NCI-H748 (cell line): ENCODE measurements around the gene LRRC17.
"Not testable (repeated sequence)": the region's sequence is repeated elsewhere in the genome, so short reads cannot be mapped to it uniquely, and the experiment has no call there.

ENCODE experiments used
- DNase-seq: peaks from one replicate; lab custom pipeline; 2025; ENCODE audit not compliant: unreplicated experiment; lab: John Stamatoyannopoulos, UW

The LRRC17 gene

DNA sequence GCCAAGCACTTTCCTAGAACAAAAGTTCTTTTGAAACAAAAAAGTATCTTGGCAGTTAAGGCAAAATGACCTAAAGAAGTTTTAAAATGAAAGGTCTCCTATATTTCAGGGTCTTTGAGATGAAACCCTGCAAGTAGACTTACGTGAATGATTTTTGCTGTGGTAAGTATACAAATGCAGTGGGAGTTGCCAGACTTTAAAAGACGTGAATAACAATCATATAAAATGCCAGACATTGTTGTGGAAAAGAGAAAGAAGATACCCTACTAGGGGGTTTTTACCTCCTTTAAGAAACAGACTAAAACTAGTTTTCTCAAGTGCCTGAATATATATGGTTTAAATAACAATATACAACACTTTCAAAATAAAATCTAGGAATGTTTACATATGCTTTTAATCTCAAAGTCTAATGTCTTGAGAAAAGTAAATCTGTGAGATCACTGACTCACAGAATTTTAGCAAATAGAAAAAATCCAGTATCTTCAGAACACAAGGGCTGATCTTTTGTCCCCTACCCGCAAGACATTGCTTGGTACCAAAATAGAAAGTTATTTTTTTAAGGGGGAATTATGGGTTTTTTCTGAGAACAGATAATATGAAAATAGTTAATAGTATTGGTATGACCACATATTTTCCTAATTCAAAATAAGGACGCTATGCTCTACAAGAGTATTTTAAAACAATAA, 29.5 kb downstream of the LRRC17 start:
- DNase-seq: no peak

- DNase-seq: no peak
Observed at GRCh38 chr7:102942868-102943267, 30.1 kb downstream of the LRRC17 start.

DNA sequence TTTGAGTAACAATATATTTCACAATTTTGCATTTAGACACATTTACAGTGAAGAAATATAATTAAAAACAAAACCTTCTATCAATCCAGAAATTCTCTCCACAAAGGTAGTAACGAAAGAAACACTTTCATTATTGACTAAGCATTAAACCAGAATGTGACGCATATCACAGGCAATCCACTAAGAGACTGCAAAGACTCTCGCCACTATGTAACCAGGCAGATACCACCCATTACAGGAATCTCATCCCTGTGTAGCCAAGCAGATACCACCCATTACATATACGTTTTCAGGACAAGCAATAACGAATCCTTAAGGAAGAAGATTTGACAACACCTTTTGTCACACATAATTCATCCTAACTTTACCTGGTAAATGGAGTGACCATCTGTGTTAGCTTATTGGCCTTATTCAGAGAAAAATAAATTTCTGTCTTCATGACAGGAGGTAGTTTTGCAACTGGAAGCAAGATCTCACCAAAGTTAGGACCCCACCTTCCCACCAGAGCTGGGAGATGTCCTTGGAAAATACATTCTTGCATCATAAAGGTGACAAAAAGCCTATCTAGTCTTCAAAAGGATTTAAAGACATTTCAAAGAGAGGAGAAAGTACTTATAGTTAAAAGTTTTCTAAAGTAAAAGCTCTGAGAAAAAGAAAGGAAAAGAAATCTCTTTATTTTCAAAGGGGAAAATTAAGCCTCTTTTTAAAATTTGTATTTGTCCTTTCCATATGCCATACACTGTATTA, 30.8 kb downstream of the LRRC17 start:
- no peak for DNase-seq

DNA sequence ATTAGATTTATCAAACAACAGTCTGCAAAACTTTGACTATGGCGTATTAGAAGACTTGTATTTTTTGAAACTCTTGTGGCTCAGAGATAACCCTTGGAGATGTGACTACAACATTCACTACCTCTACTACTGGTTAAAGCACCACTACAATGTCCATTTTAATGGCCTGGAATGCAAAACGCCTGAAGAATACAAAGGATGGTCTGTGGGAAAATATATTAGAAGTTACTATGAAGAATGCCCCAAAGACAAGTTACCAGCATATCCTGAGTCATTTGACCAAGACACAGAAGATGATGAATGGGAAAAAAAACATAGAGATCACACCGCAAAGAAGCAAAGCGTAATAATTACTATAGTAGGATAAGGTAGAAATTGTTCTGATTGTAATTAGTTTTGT, 31.4 kb downstream of the LRRC17 start:
- no peak for DNase-seq

DNA sequence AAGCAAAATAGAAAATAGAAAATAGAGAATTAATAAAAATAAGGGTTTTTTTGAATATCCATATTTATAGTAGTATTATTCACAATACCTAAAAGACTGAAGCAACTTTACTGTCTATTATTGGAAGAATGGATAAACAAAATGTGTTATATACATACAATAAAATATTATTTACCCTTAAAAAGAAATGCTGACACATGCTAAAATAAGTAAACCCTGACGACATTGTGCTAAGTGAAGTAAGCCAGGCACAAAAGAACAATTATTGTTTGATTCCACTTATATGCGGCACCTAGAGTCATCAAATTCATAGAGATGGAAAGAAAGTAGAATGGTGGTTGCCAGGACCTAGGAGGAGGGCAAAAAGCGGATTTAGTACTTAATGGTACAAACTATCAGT, 39.0 kb downstream of the LRRC17 start:
- DNase-seq: no peak

- no peak for DNase-seq
Observed at GRCh38 chr7:102953406-102953805, 40.6 kb downstream of the LRRC17 start.

DNA sequence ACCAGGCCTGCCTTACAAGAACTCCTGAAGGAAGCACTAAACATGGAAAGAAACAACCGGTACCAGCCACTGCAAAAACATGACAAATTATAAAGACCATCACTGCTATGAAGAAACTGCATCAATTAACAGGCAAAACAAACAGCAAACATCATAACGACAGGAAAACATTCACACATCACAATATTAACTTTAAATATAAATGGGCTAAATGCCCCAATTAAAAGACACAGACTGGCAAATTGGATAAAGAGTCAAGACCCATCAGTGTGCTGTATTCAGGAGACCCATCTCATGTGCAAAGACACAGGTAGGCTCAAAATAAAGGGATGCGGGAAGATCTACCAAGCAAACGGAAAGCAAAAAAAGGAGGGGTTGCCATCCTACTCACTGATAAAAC, 41.6 kb downstream of the LRRC17 start:
- DNase-seq: not testable (repeated sequence)

DNA sequence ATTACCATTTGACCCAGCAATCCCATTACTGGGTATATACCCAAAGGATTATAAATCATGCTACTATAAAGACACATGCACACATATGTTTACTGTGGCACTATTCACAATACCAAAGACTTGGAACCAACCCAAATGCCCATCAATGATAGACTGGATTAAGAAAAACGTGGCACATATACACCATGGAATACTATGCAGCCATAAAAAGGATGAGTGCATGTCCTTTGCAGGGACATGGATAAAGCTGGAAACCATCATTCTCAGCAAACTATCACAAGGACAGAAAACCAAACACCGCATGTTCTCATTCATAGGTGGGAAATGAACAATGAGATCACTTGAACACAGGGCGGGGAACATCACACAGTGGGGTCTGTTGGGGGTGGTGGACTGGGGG, 45.2 kb downstream of the LRRC17 start:
- DNase-seq: not testable (repeated sequence)

- DNase-seq: not testable (repeated sequence)
Observed at GRCh38 chr7:102961993-102962392, 49.2 kb downstream of the LRRC17 start.

DNA sequence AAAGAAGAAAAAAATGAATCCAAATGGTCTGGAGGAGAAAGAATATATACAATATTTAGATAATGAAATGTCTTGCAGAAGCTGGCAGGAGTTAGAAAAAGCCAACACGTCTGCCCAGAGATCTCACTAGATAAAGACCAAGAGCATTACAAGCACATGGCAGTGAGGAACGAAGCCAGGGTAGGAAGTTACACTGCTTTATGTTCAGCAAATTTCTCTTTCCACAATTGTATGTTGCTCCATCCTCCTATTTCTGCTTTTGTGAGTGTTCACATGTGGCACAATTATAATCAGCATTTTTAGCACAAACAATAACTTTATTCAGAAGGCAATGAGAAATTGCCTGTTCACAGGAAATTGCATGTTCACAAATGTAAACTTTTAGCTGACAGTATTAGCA, 53.7 kb downstream of the LRRC17 start:
- no peak for DNase-seq

- DNase-seq: no peak
Observed at GRCh38 chr7:102967798-102968197, 55.0 kb downstream of the LRRC17 start.

DNA sequence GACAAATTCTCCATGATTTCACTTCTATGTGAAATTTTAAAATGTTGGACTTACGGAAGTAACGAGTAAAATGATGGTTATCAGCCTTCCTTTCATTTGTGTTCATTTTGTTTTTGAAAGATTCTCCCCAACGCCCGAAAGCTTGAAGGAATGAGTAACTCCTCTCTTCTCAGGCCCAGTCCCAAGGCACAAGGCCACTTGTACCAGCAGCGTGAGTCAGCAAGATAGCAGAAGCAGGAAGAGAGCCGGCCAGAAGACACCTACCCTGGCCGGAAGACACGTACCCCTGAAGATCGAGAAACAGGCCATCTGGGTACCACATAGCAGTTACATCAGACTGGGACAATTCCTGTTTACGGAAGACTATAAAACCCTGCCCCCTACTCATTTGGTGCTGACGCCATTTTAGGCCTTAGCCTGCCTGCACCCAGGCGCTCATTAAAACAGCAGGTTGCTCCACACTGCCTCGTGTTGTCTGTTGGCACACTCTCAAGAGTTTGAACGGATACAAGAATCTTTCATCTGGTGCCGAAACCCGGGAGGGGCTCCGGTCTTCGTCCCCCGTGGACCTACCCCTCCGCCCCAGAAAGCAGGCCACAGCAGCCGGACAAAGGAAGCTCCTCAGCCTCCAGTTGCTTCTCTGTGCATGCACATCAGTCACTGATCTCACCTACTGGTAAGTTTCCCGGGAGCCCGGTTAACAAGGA, 60.4 kb downstream of the LRRC17 start:
- DNase-seq: no peak

DNA sequence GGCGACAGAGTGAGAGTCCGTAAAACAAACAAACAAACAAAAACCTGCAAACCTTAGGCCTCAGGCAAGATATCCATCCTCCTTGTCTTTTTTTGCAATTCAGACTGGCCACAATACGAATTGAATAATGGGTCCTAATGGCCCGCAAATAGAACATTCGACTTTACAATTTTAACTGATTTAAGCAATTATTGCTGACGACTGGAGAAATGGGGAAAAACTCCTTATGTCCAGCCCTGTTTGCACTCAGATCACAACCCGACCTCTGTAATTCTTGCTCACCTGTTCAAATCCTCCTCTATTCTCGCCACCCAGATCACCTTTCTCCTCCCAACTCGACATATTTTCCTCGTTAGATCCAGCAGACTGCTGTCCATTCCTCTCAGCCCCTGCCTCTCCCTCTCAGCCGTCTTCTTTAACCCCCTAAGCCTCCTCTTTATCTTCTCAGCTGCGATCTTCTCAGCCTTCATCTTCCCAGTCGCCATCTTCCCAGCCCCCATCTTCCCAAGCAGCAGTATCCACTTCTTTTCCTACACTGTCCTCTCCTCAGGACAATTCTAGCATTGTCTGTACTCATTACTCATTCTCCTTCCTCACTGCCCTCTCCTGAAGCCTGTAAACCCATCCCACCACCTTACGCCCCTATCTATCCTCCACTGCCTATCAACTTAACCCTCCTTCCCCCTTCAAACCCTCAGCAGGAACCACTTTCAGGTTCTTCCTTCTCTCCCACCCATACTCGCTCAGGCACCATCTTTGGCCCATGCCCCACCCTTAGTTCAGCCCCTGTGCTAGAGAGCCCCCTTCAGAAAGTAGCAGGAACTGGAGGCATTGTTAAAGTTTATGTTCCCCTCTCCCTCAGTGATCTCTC, 61.8 kb downstream of the LRRC17 start:
- DNase-seq: peak; percentile 3

DNA sequence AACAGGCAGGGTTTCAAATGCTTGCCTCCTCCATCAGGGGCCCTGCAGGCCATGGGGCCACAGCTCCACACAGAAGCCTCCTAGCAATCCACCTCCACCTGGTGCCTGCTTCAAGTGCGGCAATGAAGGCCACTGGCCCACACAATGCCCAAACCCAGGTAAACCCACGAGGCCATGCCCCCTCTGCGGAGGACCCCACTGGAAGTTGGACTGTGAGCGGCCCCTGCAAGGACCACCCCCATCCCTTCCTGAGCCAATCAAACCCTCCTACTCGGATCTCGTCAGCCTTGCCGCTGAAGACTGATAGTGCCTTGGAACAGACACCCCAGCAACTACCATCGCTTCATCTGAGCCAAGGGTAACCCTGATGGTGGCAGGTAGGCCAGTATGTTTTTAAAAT, 63.1 kb downstream of the LRRC17 start:
- no peak for DNase-seq

DNA sequence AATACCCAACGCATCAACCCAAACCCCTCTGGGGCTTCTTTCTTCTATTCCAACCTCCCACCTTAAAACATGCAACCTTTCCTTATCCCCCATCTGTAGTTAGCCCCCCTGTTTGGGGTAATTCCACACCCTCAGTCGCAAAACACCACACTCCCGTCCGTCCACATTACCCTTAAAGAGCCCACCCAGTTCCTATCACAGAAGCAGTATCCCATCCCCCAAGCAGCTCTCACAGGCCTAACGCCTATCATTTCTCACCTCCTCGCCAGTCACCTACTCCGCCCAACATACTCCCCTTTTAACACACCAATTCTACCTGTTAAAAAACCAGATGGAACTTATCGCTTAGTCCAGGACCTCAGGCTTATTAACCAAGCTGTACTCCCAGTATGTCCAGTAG, 63.7 kb downstream of the LRRC17 start:
- no peak for DNase-seq

DNA sequence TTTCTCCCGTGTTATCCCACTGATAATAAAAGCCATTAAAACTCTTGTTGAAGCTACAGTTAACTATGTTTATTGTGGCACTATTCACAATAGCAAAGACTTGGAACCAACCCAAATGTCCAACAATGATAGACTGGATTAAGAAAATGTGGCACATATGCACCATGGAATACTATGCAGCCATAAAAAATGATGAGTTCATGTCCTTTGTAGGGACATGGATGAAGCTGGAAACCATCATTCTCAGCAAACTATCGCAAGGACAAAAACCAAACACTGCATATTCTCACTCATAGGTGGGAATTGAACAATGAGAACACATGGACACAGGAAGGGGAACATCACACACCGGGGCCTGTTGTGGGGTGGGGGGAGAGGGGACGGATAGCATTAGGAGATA, 64.8 kb downstream of the LRRC17 start:
- not testable (repeated sequence) for DNase-seq

GRCh38 chr7:102978284-102978683, 65.5 kb downstream of the LRRC17 start:
- no peak for DNase-seq

GRCh38 chr7:102979670-102980069, 66.9 kb downstream of the LRRC17 start:
- no peak for DNase-seq

GRCh38 chr7:102981451-102981850, 68.7 kb downstream of the LRRC17 start:
- no peak for DNase-seq

GRCh38 chr7:102982235-102982634, 69.4 kb downstream of the LRRC17 start:
- no peak for DNase-seq

GRCh38 chr7:102983602-102984001, 70.8 kb downstream of the LRRC17 start:
- no peak for DNase-seq
